WTC11 (cell line): Measurements from ENCODE around the gene SETD1A. TPM values are rescaled to one million over a fixed set of nuclear protein-coding genes. Genes with fewer than 3 reads are reported as not detected.

Source experiments
- ATAC-seq: fragments of 200-7000 bp; cut with Tn5 transposase; 2 replicates; pipeline ENCODE4 v1.10.0; 2021; ENCODE audit warnings: mild to moderate bottlenecking, moderate library complexity
- CTCF ChIA-PET: fragments of 300-600 bp; sonication (Branson Sonifier 250); formaldehyde crosslinking; loops from one replicate; lab custom pipeline; 2021; ENCODE audit warnings: antibody characterized with exemption; lab: Charles Lee
- POLR2A ChIA-PET: fragments of 350-600 bp; sonication (Branson Sonifier 250); formaldehyde crosslinking; loops from one replicate; lab custom pipeline; 2021; ENCODE audit warnings: antibody characterized with exemption; lab: Charles Lee
- DNase-seq: peaks from one replicate; pipeline ENCODE4 v3.0.0; 2021; ENCODE audit warnings: low spot score
- H3K27ac Mint-ChIP-seq: 2 replicates; pipeline ENCODE4 v1.8.0; 2021; ENCODE audit warnings: mixed read lengths
- H3K27me3 Mint-ChIP-seq: 2 replicates; pipeline ENCODE4 v1.8.0; 2021; ENCODE audit warnings: low read depth, mild to moderate bottlenecking, moderate library complexity, mixed read lengths
- H3K36me3 Mint-ChIP-seq: 2 replicates; pipeline ENCODE4 v1.8.0; 2021; ENCODE audit warnings: mixed read lengths
- H3K4me1 Mint-ChIP-seq: 2 replicates; pipeline ENCODE4 v1.8.0; 2022; ENCODE audit warnings: mixed read lengths
- H3K4me3 Mint-ChIP-seq: 2 replicates; pipeline ENCODE4 v1.8.0; 2021; ENCODE audit warnings: mild to moderate bottlenecking, moderate library complexity, mixed read lengths
- H3K9me3 Mint-ChIP-seq: 2 replicates; pipeline ENCODE4 v1.8.0; 2021; ENCODE audit warnings: mixed read lengths
- ATF1 ChIP-seq: sonication (generic); formaldehyde crosslinking; IDR thresholded peaks from 2 replicates; pipeline ENCODE4 v1.8.1; 2023; ENCODE audit warnings: mild to moderate bottlenecking, moderate library complexity, missing genetic modification reagents
- ATF3 ChIP-seq: sonication (generic); formaldehyde crosslinking; conservative IDR thresholded peaks from 2 replicates; pipeline ENCODE4 v1.8.1; 2022; ENCODE audit warnings: mild to moderate bottlenecking, missing genetic modification reagents
- ATF6 ChIP-seq: sonication (generic); formaldehyde crosslinking; IDR thresholded peaks from 2 replicates; pipeline ENCODE4 v1.8.1; 2023; ENCODE audit warnings: mild to moderate bottlenecking, missing genetic modification reagents
- CDX4 ChIP-seq: fragments of 250-450 bp; sonication (Bioruptor Pico); IDR thresholded peaks from 2 replicates; pipeline ENCODE4 v1.9.0; 2021; ENCODE audit warnings: moderate library complexity, mild to moderate bottlenecking, inconsistent platforms, borderline replicate concordance
- ETV6 ChIP-seq: sonication (generic); formaldehyde crosslinking; IDR thresholded peaks from 2 replicates; pipeline ENCODE4 v1.8.1; 2022; ENCODE audit warnings: mild to moderate bottlenecking, missing genetic modification reagents
- GRHL2 ChIP-seq: fragments of 250-450 bp; sonication (Bioruptor Pico); IDR thresholded peaks from 2 replicates; pipeline ENCODE4 v1.8.0; 2022; ENCODE audit warnings: mild to moderate bottlenecking, moderate library complexity; ENCODE audit not compliant: insufficient replicate concordance, severe bottlenecking
- HMGA2 ChIP-seq: fragments of 250-450 bp; sonication (Bioruptor Pico); IDR thresholded peaks from 2 replicates; pipeline ENCODE4 v1.4.0; 2021; ENCODE audit warnings: mild to moderate bottlenecking, moderate library complexity
- NFE2L1 ChIP-seq: sonication (generic); formaldehyde crosslinking; IDR thresholded peaks from 2 replicates; pipeline ENCODE4 v1.8.1; 2023; ENCODE audit warnings: missing genetic modification reagents
- OVOL2 ChIP-seq: fragments of 250-450 bp; sonication (Bioruptor Pico); IDR thresholded peaks from 2 replicates; pipeline ENCODE4 v1.9.0; 2021; ENCODE audit warnings: mild to moderate bottlenecking, borderline replicate concordance
- RELA ChIP-seq: sonication (generic); formaldehyde crosslinking; IDR thresholded peaks from 2 replicates; pipeline ENCODE4 v1.8.1; 2022; ENCODE audit warnings: missing genetic modification reagents, mild to moderate bottlenecking, borderline replicate concordance
- SOX15 ChIP-seq: fragments of 250-450 bp; sonication (Bioruptor Pico); IDR thresholded peaks from 2 replicates; pipeline ENCODE4 v1.9.0; 2021; ENCODE audit warnings: mild to moderate bottlenecking
- USF2 ChIP-seq: sonication (generic); formaldehyde crosslinking; IDR thresholded peaks from 2 replicates; pipeline ENCODE4 v1.8.1; 2023; ENCODE audit warnings: mild to moderate bottlenecking, missing genetic modification reagents, moderate library complexity
- ZNF121 ChIP-seq: sonication (generic); formaldehyde crosslinking; IDR thresholded peaks from 2 replicates; pipeline ENCODE4 v1.8.0; 2023; ENCODE audit warnings: missing genetic modification reagents
- ZNF138 ChIP-seq: sonication (generic); formaldehyde crosslinking; conservative IDR thresholded peaks from 2 replicates; pipeline ENCODE4 v1.8.1; 2022; ENCODE audit warnings: mild to moderate bottlenecking, moderate library complexity, missing genetic modification reagents
- ZNF281 ChIP-seq: sonication (generic); formaldehyde crosslinking; IDR thresholded peaks from 2 replicates; pipeline ENCODE4 v1.8.0; 2023; ENCODE audit warnings: mild to moderate bottlenecking, missing genetic modification reagents
- total RNA-seq: library from RNA; stranded (reverse); gene quantifications from 3 replicates; pipeline ENCODE4 v1.2.3, GENCODE V29; 2021

Gene SETD1A
- total RNA-seq, 1 experiment from 2014 or later: 31.1 TPM

GRCh38 chr16:30997725-30998711 lies 40.5 kb downstream of the SETD1A start:
- Mint-ChIP-seq H3K4me1 (peaks cover 16% of the 10 kb centered on the region), H3K36me3 (no peaks in the 10 kb centered on the region), H3K27me3 (peaks cover 7% of the 10 kb centered on the region; the same call in 1 of the 2 replicates), H3K4me3 (peak overlapping the region; percentile 70), H3K9me3 (no peaks in the 10 kb centered on the region), H3K27ac (0 out of 2 replicates have a peak overlapping the region, but pooled peaks have one; percentile 16)
- ChIA-PET POLR2A (interaction anchor here (0.6 to 1.8 kb wide), 6 partner anchors 12 to 448 kb away, joined by 3 to 6 read pairs (median 4); partner anchors contain the start of genes HSD3B7 and KAT8), CTCF (interaction anchor here (0.5 to 8.2 kb wide), 12 partner anchors 12 to 475 kb away, joined by 3 to 79 read pairs (median 5); partner anchors contain the start of gene HSD3B7)
- ATAC-seq (peak; percentile 3; the same call in 1 of the 2 replicates), DNase-seq (no peak)
- TF ChIP-seq OVOL2 (CRISPR knock-in tag) (no peak), ETV6 (CRISPR knock-in tag) (no peak), ZNF138 (CRISPR knock-in tag) (no peak), USF2 (CRISPR knock-in tag) (no peak)

GRCh38 chr16:30998852-30999761 lies 41.6 kb downstream of the SETD1A start:
- Mint-ChIP-seq H3K9me3 (no peaks in the 10 kb centered on the region), H3K4me3 (no peak overlapping the region), H3K4me1 (peaks cover 16% of the 10 kb centered on the region), H3K27ac (no peak overlapping the region), H3K27me3 (peaks cover 7% of the 10 kb centered on the region; the same call in 1 of the 2 replicates), H3K36me3 (no peaks in the 10 kb centered on the region)
- DNase-seq: no peak
- no peak for ATAC-seq
- ChIA-PET CTCF (interaction anchor here (0.8 to 8.2 kb wide), 4 partner anchors 13 to 143 kb away, joined by 3 to 79 read pairs (median 6); partner anchors contain the start of gene HSD3B7), POLR2A (interaction anchor here (1.0 kb wide), 1 partner anchor 13 kb away, joined by 3 read pairs; no protein-coding TSS in a partner anchor)
- no peak for TF ChIP-seq ATF1
- TF ChIP-seq GRHL2 (CRISPR knock-in tag): no peak
- no peak for TF ChIP-seq ZNF281 (CRISPR knock-in tag)
- TF ChIP-seq ATF3 (CRISPR knock-in tag): no peak
- TF ChIP-seq ZNF121 (CRISPR knock-in tag): no peak
- TF ChIP-seq RELA (CRISPR knock-in tag): no peak
- TF ChIP-seq ATF6 (CRISPR knock-in tag): no peak
- no peak for TF ChIP-seq NFE2L1 (CRISPR knock-in tag)
- no peak for TF ChIP-seq CDX4 (CRISPR knock-in tag)
- TF ChIP-seq HMGA2: no peak
- no peak for TF ChIP-seq SOX15 (CRISPR knock-in tag)
